RWPE1 (cell line): ENCODE measurements around the gene SCGB1D4.

Experiments
- CTCF ChIA-PET: fragments of 350-600 bp; sonication (Branson Sonifier 250); formaldehyde crosslinking; extraction: SDS; loops from one replicate; lab custom pipeline; 2021; lab: Yijun Ruan, JAX
- POLR2A ChIA-PET: fragments of 400-600 bp; formaldehyde crosslinking; extraction: SDS; loops from one replicate; lab custom pipeline; 2020; ENCODE audit warnings: antibody characterized with exemption; ENCODE audit not compliant: low non-redundant PET; lab: Yijun Ruan, JAX
- DNase-seq: peaks from one replicate; pipeline ENCODE4 v3.0.0; 2012; ENCODE audit warnings: low spot score
- H3K27ac ChIP-seq: fragments of 450-650 bp; 2 replicates; pipeline ENCODE4 v1.5.1; 2017
- TF ChIP-seq, protein P1 (sequence below): fragments of 450-650 bp; conservative IDR thresholded peaks from 2 replicates; pipeline ENCODE4 v1.5.1; 2017; ENCODE audit warnings: low read depth, mild to moderate bottlenecking

Gene SCGB1D4

DNA sequence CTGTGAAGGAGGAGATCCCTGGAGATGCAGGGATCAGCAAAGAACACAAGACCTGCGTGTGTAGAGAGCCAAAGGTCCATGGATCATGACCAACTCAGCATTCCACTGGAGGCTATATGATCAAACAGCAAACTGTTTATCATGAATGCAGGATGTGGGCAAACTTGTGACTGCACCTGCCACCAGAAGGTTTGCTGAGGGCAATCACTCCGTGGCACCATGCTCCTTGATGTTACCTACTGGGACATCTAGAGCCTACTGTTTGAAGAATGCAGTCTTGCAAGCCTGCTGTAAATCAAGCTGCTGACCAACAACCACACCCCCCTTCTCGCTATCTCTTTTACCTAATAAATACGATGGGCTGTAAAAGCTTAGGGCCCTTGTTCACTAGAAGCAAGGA is 47.2 kb downstream of the SCGB1D4 start:
- ChIA-PET CTCF (no interaction called here), POLR2A (no interaction called here)
- DNase-seq: no peak
- no peak overlapping the region for H3K27ac ChIP-seq
- TF ChIP-seq, protein P1, sequence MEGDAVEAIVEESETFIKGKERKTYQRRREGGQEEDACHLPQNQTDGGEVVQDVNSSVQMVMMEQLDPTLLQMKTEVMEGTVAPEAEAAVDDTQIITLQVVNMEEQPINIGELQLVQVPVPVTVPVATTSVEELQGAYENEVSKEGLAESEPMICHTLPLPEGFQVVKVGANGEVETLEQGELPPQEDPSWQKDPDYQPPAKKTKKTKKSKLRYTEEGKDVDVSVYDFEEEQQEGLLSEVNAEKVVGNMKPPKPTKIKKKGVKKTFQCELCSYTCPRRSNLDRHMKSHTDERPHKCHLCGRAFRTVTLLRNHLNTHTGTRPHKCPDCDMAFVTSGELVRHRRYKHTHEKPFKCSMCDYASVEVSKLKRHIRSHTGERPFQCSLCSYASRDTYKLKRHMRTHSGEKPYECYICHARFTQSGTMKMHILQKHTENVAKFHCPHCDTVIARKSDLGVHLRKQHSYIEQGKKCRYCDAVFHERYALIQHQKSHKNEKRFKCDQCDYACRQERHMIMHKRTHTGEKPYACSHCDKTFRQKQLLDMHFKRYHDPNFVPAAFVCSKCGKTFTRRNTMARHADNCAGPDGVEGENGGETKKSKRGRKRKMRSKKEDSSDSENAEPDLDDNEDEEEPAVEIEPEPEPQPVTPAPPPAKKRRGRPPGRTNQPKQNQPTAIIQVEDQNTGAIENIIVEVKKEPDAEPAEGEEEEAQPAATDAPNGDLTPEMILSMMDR: no peak
